GM23248 (cell line): ENCODE measurements around the gene STK32B. TPM values are rescaled to one million over a fixed set of nuclear protein-coding genes. Genes with fewer than 3 reads are reported as not detected.
A peak's percentile ranks its signal among the peaks of the same experiment; 100 is the strongest.

ENCODE experiments used
- DNase-seq: peaks from one replicate; pipeline ENCODE4 v3.0.0-alpha.2; 2015
- H2AFZ ChIP-seq: fragments of 200-600 bp; sonication (generic); 2 replicates; pipeline ENCODE4 v1.6.1; 2016; ENCODE audit warnings: antibody characterized with exemption
- H3F3A ChIP-seq: fragments of 200-600 bp; sonication (generic); 2 replicates; pipeline ENCODE4 v1.6.1; 2016; ENCODE audit warnings: mild to moderate bottlenecking, antibody characterized with exemption, mixed run types; ENCODE audit not compliant: insufficient read depth
- H3K27ac ChIP-seq: fragments of 200-600 bp; sonication (generic); 2 replicates; pipeline ENCODE4 v1.5.1; 2016; ENCODE audit warnings: mild to moderate bottlenecking
- H3K27me3 ChIP-seq: fragments of 200-600 bp; sonication (generic); replicated peaks from 2 replicates; pipeline ENCODE4 v1.6.1; 2016; ENCODE audit warnings: mild to moderate bottlenecking; ENCODE audit not compliant: insufficient read depth
- H3K36me3 ChIP-seq: fragments of 200-600 bp; sonication (generic); 2 replicates; pipeline ENCODE4 v1.6.1; 2016; ENCODE audit warnings: low read depth, mild to moderate bottlenecking
- H3K4me1 ChIP-seq: fragments of 200-600 bp; sonication (generic); 2 replicates; pipeline ENCODE4 v1.6.1; 2016; ENCODE audit warnings: mild to moderate bottlenecking; ENCODE audit not compliant: insufficient read depth
- H3K4me2 ChIP-seq: fragments of 200-600 bp; sonication (generic); one replicate; pipeline ENCODE4 v1.6.1; 2016; ENCODE audit warnings: mild to moderate bottlenecking; ENCODE audit not compliant: unreplicated experiment
- H3K4me3 ChIP-seq: fragments of 200-600 bp; sonication (generic); 2 replicates; pipeline ENCODE4 v1.5.1; 2016; ENCODE audit warnings: mild to moderate bottlenecking
- H3K79me2 ChIP-seq: fragments of 200-600 bp; sonication (generic); 2 replicates; pipeline ENCODE4 v1.6.1; 2016; ENCODE audit warnings: mild to moderate bottlenecking; ENCODE audit not compliant: insufficient read depth
- H3K9ac ChIP-seq: fragments of 200-600 bp; sonication (generic); 2 replicates; pipeline ENCODE4 v1.6.1; 2016; ENCODE audit warnings: mild to moderate bottlenecking
- H3K9me2 ChIP-seq: fragments of 200-600 bp; sonication (generic); 2 replicates; pipeline ENCODE4 v1.6.1; 2016; ENCODE audit warnings: mixed run types, mild to moderate bottlenecking, moderate library complexity; ENCODE audit not compliant: insufficient read depth
- H3K9me3 ChIP-seq: fragments of 200-600 bp; sonication (generic); one replicate; pipeline ENCODE4 v1.6.1; 2017; ENCODE audit warnings: low read depth
- H4K20me1 ChIP-seq: fragments of 200-600 bp; sonication (generic); 2 replicates; pipeline ENCODE4 v1.6.0; 2016; ENCODE audit not compliant: insufficient read depth
- EZH2 ChIP-seq: fragments of 200-600 bp; sonication (generic); IDR thresholded peaks from 2 replicates; pipeline ENCODE4 v1.6.1; 2018; ENCODE audit warnings: antibody characterized with exemption, mild to moderate bottlenecking; ENCODE audit not compliant: insufficient read depth, poor library complexity, severe bottlenecking
- EZH2phosphoT487 ChIP-seq: fragments of 200-600 bp; sonication (generic); IDR thresholded peaks from 2 replicates; pipeline ENCODE4 v1.6.1; 2018; ENCODE audit warnings: antibody characterized with exemption, moderate library complexity, mild to moderate bottlenecking, low read depth; ENCODE audit not compliant: insufficient read depth
- WGBS, 2 experiments: methylation state at CpG; one replicate each; pipeline ENCODE4 v1.1.6; 2015 to 2017; ENCODE audit warnings: low lambda C conversion rate in 2 of 2, low coverage in 1 of 2; ENCODE audit errors: missing lambda C conversion rate in 2 of 2; 5-methylcytosine and 5-hydroxymethylcytosine counted together
- in situ Hi-C: fragments of 300-500 bp; cut with MboI; formaldehyde crosslinking; loops from 2 replicates; pipeline ENCODE4 v1.15.0; 2020
- polyA plus RNA-seq: library from polyadenylated mRNA; unstranded; fragments of >200 nt; fragmentation: Nextera tagmentation; extraction: Ambion mirVana; gene quantifications from 2 replicates; pipeline ENCODE4 v1.2.1, GENCODE V29; 2016
- total RNA-seq: library from RNA; depleted of rRNA; stranded (reverse); fragments of >200 nt; shearing (Covaris generic); gene quantifications from 2 replicates; pipeline ENCODE4 v1.2.3, GENCODE V29; 2014

The STK32B gene
- total and polyA plus RNA-seq, 2 experiments from 2014 or later: 4.9 to 6.1 TPM

GRCh38 chr4:5133933-5134594 is 82.8 kb downstream of the STK32B start:
- whole genome bisulfite sequencing, 2 experiments: 69 to 81% methylated on average over 4 of the region's 4 CpGs
- no peaks in the 10 kb centered on the region for H3K36me3 ChIP-seq
- no peaks in the 10 kb centered on the region for H3K27me3 ChIP-seq
- no peaks in the 10 kb centered on the region for H3K9me3 ChIP-seq
- no peaks in the 10 kb centered on the region for H4K20me1 ChIP-seq
- no peak overlapping the region for H3K9ac ChIP-seq
- H3K9me2 ChIP-seq: no peaks in the 10 kb centered on the region
- DNase-seq: no peak
- no peaks in the 10 kb centered on the region for H3K4me1 ChIP-seq
- H3F3A ChIP-seq: no peaks in the 10 kb centered on the region
- in situ Hi-C loops: loop anchor here (25.0 kb wide), 2 partner anchors 447 to 647 kb away; no protein-coding TSS in a partner anchor
- no peak overlapping the region for H2AFZ ChIP-seq
- no peak overlapping the region for H3K4me3 ChIP-seq
- no peaks in the 10 kb centered on the region for H3K79me2 ChIP-seq
- no peak for TF ChIP-seq EZH2
- TF ChIP-seq EZH2phosphoT487: no peak
- no peak overlapping the region for H3K4me2 ChIP-seq
- no peak overlapping the region for H3K27ac ChIP-seq

- Histone ChIP-seq H3K9ac (no peak overlapping the region), H2AFZ (no peak overlapping the region), H4K20me1 (no peaks in the 10 kb centered on the region), H3K27ac (no peak overlapping the region), H3K4me2 (no peak overlapping the region), H3F3A (no peaks in the 10 kb centered on the region), H3K9me2 (no peaks in the 10 kb centered on the region), H3K9me3 (no peaks in the 10 kb centered on the region), H3K36me3 (no peaks in the 10 kb centered on the region), H3K79me2 (no peaks in the 10 kb centered on the region), H3K4me3 (no peak overlapping the region), H3K27me3 (no peaks in the 10 kb centered on the region), H3K4me1 (no peaks in the 10 kb centered on the region)
- TF ChIP-seq EZH2phosphoT487: no peak
- in situ Hi-C loops: loop anchor here (25.0 kb wide), 2 partner anchors 447 to 647 kb away; no protein-coding TSS in a partner anchor
- DNase-seq: no peak
- WGBS, 2 experiments: 63 to 69% methylated on average over 4 of the region's 4 CpGs
Observed at GRCh38 chr4:5134620-5135019, 83.3 kb downstream of the STK32B start.

- WGBS, 2 experiments: 57 to 72% methylated on average over 2 of the region's 2 CpGs
- no peaks in the 10 kb centered on the region for H3K4me1 ChIP-seq
- no peaks in the 10 kb centered on the region for H3K9me2 ChIP-seq
- no peak for TF ChIP-seq EZH2
- TF ChIP-seq EZH2phosphoT487: no peak
- no peak overlapping the region for H3K27ac ChIP-seq
- H4K20me1 ChIP-seq: no peaks in the 10 kb centered on the region
- H3K36me3 ChIP-seq: no peaks in the 10 kb centered on the region
- DNase-seq: no peak
- H3K9ac ChIP-seq: no peak overlapping the region
- no peak overlapping the region for H3K4me3 ChIP-seq
- no peaks in the 10 kb centered on the region for H3K9me3 ChIP-seq
- no peaks in the 10 kb centered on the region for H3F3A ChIP-seq
- H3K27me3 ChIP-seq: no peaks in the 10 kb centered on the region
- H3K79me2 ChIP-seq: no peaks in the 10 kb centered on the region
- no peak overlapping the region for H3K4me2 ChIP-seq
- in situ Hi-C loops: loop anchor here (25.0 kb wide), 2 partner anchors 450 to 650 kb away; no protein-coding TSS in a partner anchor
- no peak overlapping the region for H2AFZ ChIP-seq
Observed at GRCh38 chr4:5137226-5137625, 85.9 kb downstream of the STK32B start.

DNA sequence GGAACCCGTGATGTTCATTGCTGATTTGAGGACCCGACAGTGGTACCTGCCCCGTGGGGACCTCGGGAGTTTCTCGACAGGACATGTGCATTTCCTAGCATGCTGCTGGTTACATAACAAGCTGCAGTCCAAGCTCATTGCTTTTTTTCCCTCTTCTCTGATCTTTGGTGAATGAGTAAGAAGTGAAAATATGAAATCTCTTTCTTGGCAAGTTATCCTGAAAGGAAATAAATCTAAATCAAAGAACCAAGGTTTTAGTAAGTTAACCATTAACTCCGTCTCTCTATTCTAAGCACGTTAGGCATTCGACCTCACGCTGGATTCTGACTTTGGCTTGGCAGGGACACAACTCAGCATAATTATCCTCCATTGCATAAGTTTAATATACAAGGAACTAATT is 86.6 kb downstream of the STK32B start:
- H3K9me2 ChIP-seq: no peaks in the 10 kb centered on the region
- no peaks in the 10 kb centered on the region for H3K4me1 ChIP-seq
- no peaks in the 10 kb centered on the region for H3K36me3 ChIP-seq
- WGBS, 2 experiments: 15 to 25% methylated on average over 8 to 9 of the region's 9 CpGs
- no peak overlapping the region for H2AFZ ChIP-seq
- TF ChIP-seq EZH2 (no peak), EZH2phosphoT487 (no peak)
- no peak overlapping the region for H3K4me3 ChIP-seq
- peak; percentile 11 for DNase-seq
- no peak overlapping the region for H3K9ac ChIP-seq
- H3K9me3 ChIP-seq: no peaks in the 10 kb centered on the region
- no peaks in the 10 kb centered on the region for H4K20me1 ChIP-seq
- no peak overlapping the region for H3K27ac ChIP-seq
- no peaks in the 10 kb centered on the region for H3K79me2 ChIP-seq
- H3F3A ChIP-seq: no peaks in the 10 kb centered on the region
- H3K4me2 ChIP-seq: no peak overlapping the region
- no peaks in the 10 kb centered on the region for H3K27me3 ChIP-seq
- in situ Hi-C loops: loop anchor here (25.0 kb wide), 2 partner anchors 451 to 651 kb away; no protein-coding TSS in a partner anchor

DNA sequence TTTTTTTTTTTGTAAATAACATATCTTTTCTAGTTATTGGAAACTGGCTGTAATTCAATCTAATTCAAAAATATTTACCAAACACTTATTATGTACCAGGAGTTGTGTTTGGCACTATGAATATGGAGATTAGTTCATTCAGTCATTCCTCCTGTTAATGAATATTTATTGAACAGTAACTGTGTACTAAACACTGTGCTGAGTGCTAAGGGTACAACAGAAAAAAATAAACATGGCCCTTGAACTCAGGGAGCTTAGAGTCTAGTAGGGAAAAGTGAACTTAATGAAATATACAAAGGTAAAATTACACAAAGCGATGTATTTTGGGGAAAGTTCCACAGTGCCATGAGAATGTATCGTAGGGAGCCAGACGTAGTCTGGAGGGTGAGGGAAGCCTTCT is 87.1 kb downstream of the STK32B start:
- no peaks in the 10 kb centered on the region for H3K36me3 ChIP-seq

More for the DNA sequence above, 87.1 kb downstream of the STK32B start:
- Histone ChIP-seq H3K79me2 (no peaks in the 10 kb centered on the region), H3F3A (no peaks in the 10 kb centered on the region), H3K27ac (no peak overlapping the region), H3K4me2 (no peak overlapping the region), H3K4me3 (no peak overlapping the region), H3K9me3 (no peaks in the 10 kb centered on the region), H3K27me3 (no peaks in the 10 kb centered on the region), H3K9me2 (no peaks in the 10 kb centered on the region), H4K20me1 (no peaks in the 10 kb centered on the region), H2AFZ (no peak overlapping the region), H3K4me1 (no peaks in the 10 kb centered on the region), H3K9ac (no peak overlapping the region)
- in situ Hi-C loops: loop anchor here (25.0 kb wide), 2 partner anchors 451 to 651 kb away; no protein-coding TSS in a partner anchor
- TF ChIP-seq EZH2phosphoT487: no peak
- TF ChIP-seq EZH2: no peak
- DNase-seq: no peak
- 84 to 86% methylated on average over 3 of the region's 3 CpGs for WGBS, 2 experiments
